PC-3 (cell line): ENCODE data around the gene SPTSSB. TPM values are rescaled to one million over a fixed set of nuclear protein-coding genes. Genes with fewer than 3 reads are reported as not detected.
A peak's percentile ranks its signal among the peaks of the same experiment; 100 is the strongest.

Experiments used
- ATAC-seq: fragments of 200-7000 bp; cut with Tn5 transposase; 2 replicates; pipeline ENCODE4 v1.9.1; 2020; ENCODE audit warnings: mild to moderate bottlenecking, moderate library complexity
- BruUV-seq: library from RNA; stranded (reverse); fragments of 400-500 nt; replicated peaks from 2 replicates; lab custom pipeline; 2021; lab: Mats Ljungman, UMichigan
- CTCF ChIA-PET: fragments of 300-600 bp; sonication (Branson Sonifier 250); formaldehyde crosslinking; loops from one replicate; lab custom pipeline; 2022; ENCODE audit warnings: antibody characterized with exemption; lab: Charles Lee
- POLR2A ChIA-PET: fragments of 300-600 bp; sonication (Branson Sonifier 250); formaldehyde crosslinking; loops from one replicate; lab custom pipeline; 2022; ENCODE audit warnings: antibody characterized with exemption; ENCODE audit not compliant: unreplicated experiment; lab: Charles Lee
- DNase-seq: peaks from one replicate; pipeline ENCODE4 v3.0.0-alpha.2; 2015
- H2AFZ ChIP-seq: fragments of 300-600 bp; sonication (generic); 2 replicates; pipeline ENCODE4 v1.6.0; 2016; ENCODE audit warnings: antibody characterized with exemption, low read length
- H3F3A ChIP-seq: fragments of 300-600 bp; sonication (generic); one replicate; pipeline ENCODE4 v1.6.0; 2017; ENCODE audit warnings: antibody characterized with exemption, low read length, control low read depth, mild to moderate bottlenecking; ENCODE audit not compliant: unreplicated experiment
- H3K27ac ChIP-seq: fragments of 300-600 bp; sonication (generic); 2 replicates; pipeline ENCODE4 v1.5.1; 2016; ENCODE audit warnings: mild to moderate bottlenecking, low read length
- H3K27me3 ChIP-seq: fragments of 300-600 bp; sonication (generic); 2 replicates; pipeline ENCODE4 v1.6.1; 2016; ENCODE audit warnings: low read length, mixed read lengths
- H3K36me3 ChIP-seq: fragments of 300-600 bp; sonication (generic); 2 replicates; pipeline ENCODE4 v1.6.1; 2016; ENCODE audit warnings: low read depth, mixed run types, low read length, mixed read lengths
- H3K4me1 ChIP-seq: fragments of 300-600 bp; sonication (generic); 2 replicates; pipeline ENCODE4 v1.5.1; 2016; ENCODE audit warnings: low read length; ENCODE audit not compliant: insufficient read depth
- H3K4me2 ChIP-seq: fragments of 300-600 bp; sonication (generic); 2 replicates; pipeline ENCODE4 v1.6.0; 2016; ENCODE audit warnings: low read length
- H3K4me3 ChIP-seq: fragments of 300-600 bp; sonication (generic); 2 replicates; pipeline ENCODE4 v1.5.1; 2016; ENCODE audit warnings: mild to moderate bottlenecking, low read length, mixed read lengths
- H3K79me2 ChIP-seq: fragments of 300-600 bp; sonication (generic); 2 replicates; pipeline ENCODE4 v1.6.1; 2017; ENCODE audit warnings: low read length, mixed read lengths
- H3K9ac ChIP-seq: fragments of 300-600 bp; sonication (generic); 2 replicates; pipeline ENCODE4 v1.6.0; 2016; ENCODE audit warnings: mild to moderate bottlenecking, low read length
- H3K9me2 ChIP-seq: fragments of 300-600 bp; sonication (generic); replicated peaks from 2 replicates; pipeline ENCODE4 v1.6.1; 2016; ENCODE audit warnings: mixed run types, low read length, mixed read lengths
- H3K9me3 ChIP-seq: fragments of 300-600 bp; sonication (generic); 2 replicates; pipeline ENCODE4 v1.6.1; 2016; ENCODE audit warnings: low read length, mixed read lengths
- H4K20me1 ChIP-seq: fragments of 300-600 bp; sonication (generic); 2 replicates; pipeline ENCODE4 v1.6.1; 2016; ENCODE audit warnings: low read length, mixed read lengths
- CTCF ChIP-seq: fragments of 300-600 bp; sonication (generic); conservative IDR thresholded peaks from 2 replicates; pipeline ENCODE4 v1.5.1; 2017; ENCODE audit warnings: antibody characterized with exemption, low read depth, mild to moderate bottlenecking, low read length
- EZH2 ChIP-seq: fragments of 300-600 bp; sonication (generic); IDR thresholded peaks from one replicate; pipeline ENCODE4 v1.6.1; 2017; ENCODE audit warnings: antibody characterized with exemption, mild to moderate bottlenecking, low read length; ENCODE audit not compliant: unreplicated experiment
- EZH2phosphoT487 ChIP-seq: fragments of 300-600 bp; sonication (generic); IDR thresholded peaks from 2 replicates; pipeline ENCODE4 v1.6.1; 2018; ENCODE audit warnings: mild to moderate bottlenecking, antibody characterized with exemption, low read length, borderline replicate concordance
- intact Hi-C: fragments of 100-400 bp; cut with micrococcal nuclease; formaldehyde crosslinking; loops from 2 replicates; pipeline ENCODE4 v1.9.0; 2023
- total RNA-seq: library from RNA; depleted of rRNA; stranded (reverse); fragments of >200 nt; gene quantifications from 2 replicates; pipeline ENCODE4 v1.2.3, GENCODE V29; 2014

SPTSSB gene
- total RNA-seq, 1 experiment from 2014 or later: 78.0 TPM

- ATAC-seq (no peak), DNase-seq (no peak)
- H3K27me3 ChIP-seq: no peaks in the 10 kb centered on the region
- no peaks in the 10 kb centered on the region for H3K79me2 ChIP-seq
- no peaks in the 10 kb centered on the region for H3K36me3 ChIP-seq
- peaks cover 13% of the 10 kb centered on the region; the same call in 1 of the 2 replicates for H3K9me3 ChIP-seq
- H4K20me1 ChIP-seq: no peaks in the 10 kb centered on the region
- BruUV-seq: no TSS peak
- intact Hi-C loops: no loop called here
- TF ChIP-seq EZH2phosphoT487 (no peak), CTCF (no peak), EZH2 (no peak)
- CTCF ChIA-PET: no interaction called here
- no peak overlapping the region for H3K9ac ChIP-seq
- peaks cover 16% of the 10 kb centered on the region for H3K4me1 ChIP-seq
- H3K4me2 ChIP-seq: no peak overlapping the region
- no peak overlapping the region for H2AFZ ChIP-seq
- no peaks in the 10 kb centered on the region for H3K9me2 ChIP-seq
- H3K4me3 ChIP-seq: no peak overlapping the region
- H3F3A ChIP-seq: peaks cover 7% of the 10 kb centered on the region
- H3K27ac ChIP-seq: no peak overlapping the region
- POLR2A ChIA-PET: no interaction called here
These were observed 60.5 kb downstream of the SPTSSB start for GRCh38 chr3:161310649-161311423.

GRCh38 chr3:161305095-161305991 lies 66.0 kb downstream of the SPTSSB start:
- H2AFZ ChIP-seq: no peak overlapping the region
- H3K9me2 ChIP-seq: no peaks in the 10 kb centered on the region
- ChIA-PET POLR2A (interaction anchor here (0.6 to 0.7 kb wide), 2 partner anchors 64 to 728 kb away, joined by 3 to 24 read pairs; no protein-coding TSS in a partner anchor), CTCF (interaction anchor here (0.7 kb wide), 2 partner anchors 31 to 34 kb away, joined by 7 to 12 read pairs; no protein-coding TSS in a partner anchor)
- no peaks in the 10 kb centered on the region for H3F3A ChIP-seq
- intact Hi-C loops: loop anchor here (5.0 kb wide), 1 partner anchor 47 kb away; no protein-coding TSS in a partner anchor
- no peak overlapping the region for H3K9ac ChIP-seq
- BruUV-seq: no TSS peak
- ATAC-seq (peak; percentile 46; the same call in 1 of the 2 replicates), DNase-seq (peak; percentile 64)
- peaks cover 13% of the 10 kb centered on the region; the same call in 1 of the 2 replicates for H3K9me3 ChIP-seq
- H3K27me3 ChIP-seq: no peaks in the 10 kb centered on the region
- H3K79me2 ChIP-seq: no peaks in the 10 kb centered on the region
- H3K36me3 ChIP-seq: no peaks in the 10 kb centered on the region
- peak; percentile 89 for TF ChIP-seq CTCF
- no peak for TF ChIP-seq EZH2phosphoT487
- H3K4me1 ChIP-seq: no peaks in the 10 kb centered on the region
- H3K4me2 ChIP-seq: no peak overlapping the region
- H3K4me3 ChIP-seq: no peak overlapping the region
- no peak overlapping the region for H3K27ac ChIP-seq
- no peaks in the 10 kb centered on the region for H4K20me1 ChIP-seq
